SH-SY5Y (cell line): ENCODE results near the gene HAUS7.

Source experiments
- GATA2 ChIP-seq: IDR thresholded peaks from 2 replicates; pipeline ENCODE4 v1.6.1; 2011; ENCODE audit warnings: mild to moderate bottlenecking, low read depth, low read length
- GATA3 ChIP-seq: IDR thresholded peaks from 2 replicates; pipeline ENCODE4 v1.6.1; 2011; ENCODE audit warnings: low read depth, mild to moderate bottlenecking, low read length, moderate library complexity

GRCh38 chrX:153474718-153475117 lies 4.3 kb upstream of the HAUS7 start:
- no peak for TF ChIP-seq GATA2
- no peak for TF ChIP-seq GATA3
